ENCODE data around the gene FOXRED2.

GRCh38 chr22:36467042-36467810 lies 39.6 kb downstream of the FOXRED2 start:
- TF ChIP-seq POLR2A (IDR thresholded peaks at IDR 0.05) (no peak), CTCF (IDR thresholded peaks at IDR 0.05) (no peak)

Data from Peyer's patch (tissue), 4 donors.